Activated CD8-positive, alpha-beta T cell treated with anti-CD3 and anti-CD28 coated beads for 36 hours (primary cell): ENCODE data around the gene TEX48. TPM values are rescaled to one million over a fixed set of nuclear protein-coding genes. Genes with fewer than 3 reads are reported as not detected.

Source experiments
- ATAC-seq: fragments of 200-7000 bp; cut with Tn5 transposase; one replicate; pipeline ENCODE4 v1.10.0; 2021; ENCODE audit warnings: mild to moderate bottlenecking, moderate library complexity
- CTCF ChIA-PET: fragments of 350-600 bp; sonication (Branson Sonifier 250); formaldehyde crosslinking; loops from one replicate; lab custom pipeline; 2021; ENCODE audit warnings: antibody characterized with exemption; lab: Charles Lee
- POLR2A ChIA-PET: fragments of 350-600 bp; sonication (Branson Sonifier 250); formaldehyde crosslinking; loops from one replicate; lab custom pipeline; 2021; ENCODE audit warnings: antibody characterized with exemption; lab: Charles Lee
- DNase-seq: peaks from one replicate; pipeline ENCODE4 v3.0.0-alpha.2; 2020
- H3K27ac Mint-ChIP-seq: one replicate; pipeline ENCODE4 v1.8.0; 2021; ENCODE audit warnings: mild to moderate bottlenecking, mixed read lengths
- H3K27me3 Mint-ChIP-seq: one replicate; pipeline ENCODE4 v1.8.0; 2021; ENCODE audit warnings: mixed read lengths
- H3K36me3 Mint-ChIP-seq: one replicate; pipeline ENCODE4 v1.8.0; 2021; ENCODE audit warnings: low read depth, mixed read lengths
- H3K4me1 Mint-ChIP-seq: one replicate; pipeline ENCODE4 v1.8.0; 2021; ENCODE audit warnings: low read depth, mixed read lengths
- H3K4me3 Mint-ChIP-seq: one replicate; pipeline ENCODE4 v1.8.0; 2021; ENCODE audit warnings: mild to moderate bottlenecking, moderate library complexity, mixed read lengths
- H3K9me3 Mint-ChIP-seq: one replicate; pipeline ENCODE4 v1.8.0; 2021; ENCODE audit warnings: mixed read lengths
- CTCF ChIP-seq: fragments of 200-600 bp; IDR thresholded peaks from one replicate; pipeline ENCODE4 v1.8.0; 2022; ENCODE audit warnings: antibody characterized with exemption, mild to moderate bottlenecking
- intact Hi-C: fragments of 100-400 bp; cut with micrococcal nuclease; formaldehyde crosslinking; loops from one replicate; pipeline ENCODE4 v1.10.0; 2022
- total RNA-seq, 2 experiments: library from RNA; stranded (reverse); gene quantifications; one replicate each; pipeline ENCODE4 v1.2.3, GENCODE V29; 2021

Gene TEX48
- total RNA-seq, 2 experiments from 2014 or later: 0.65 TPM; not detected in 1

- ATAC-seq (no peak), DNase-seq (no peak)
- TF ChIP-seq CTCF: no peak
- intact Hi-C loops: no loop called here
- POLR2A ChIA-PET: interaction anchor here (1.2 kb wide), 1 partner anchor 13 kb away, joined by 5 read pairs; no protein-coding TSS in a partner anchor
- H3K27me3 Mint-ChIP-seq: peaks cover 2% of the 10 kb centered on the region
- peaks cover 13% of the 10 kb centered on the region for H3K4me1 Mint-ChIP-seq
- CTCF ChIA-PET: interaction anchor here (1.5 to 4.1 kb wide), 2 partner anchors 13 to 263 kb away, joined by 7 to 27 read pairs; partner anchors contain the start of gene TEX48
- no peak overlapping the region for H3K27ac Mint-ChIP-seq
- H3K36me3 Mint-ChIP-seq: no peaks in the 10 kb centered on the region
- no peak overlapping the region for H3K4me3 Mint-ChIP-seq
- no peaks in the 10 kb centered on the region for H3K9me3 Mint-ChIP-seq
These were observed 13.8 kb downstream of the TEX48 start for GRCh38 chr9:114668146-114668545.

DNA sequence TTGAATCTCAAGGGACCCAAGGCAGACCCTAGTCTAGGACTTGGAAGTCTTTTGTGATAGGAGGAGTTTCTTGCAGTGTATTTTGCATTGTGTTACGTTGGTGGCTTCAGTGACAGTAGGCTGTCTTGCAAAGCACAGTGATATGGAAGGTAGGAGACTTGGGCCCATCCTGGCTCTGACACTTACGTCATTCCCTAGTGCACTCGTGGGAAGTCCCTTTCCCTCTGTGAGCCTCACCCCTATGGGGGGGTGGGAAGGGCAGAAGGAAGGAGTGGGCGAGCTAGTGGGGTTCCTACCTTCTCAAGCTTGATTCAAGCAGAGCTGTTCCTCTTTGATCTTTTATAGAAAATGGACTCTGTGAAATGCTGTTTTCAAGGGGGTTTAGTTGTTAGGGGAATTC lies 15.1 kb downstream of the TEX48 start:
- no peaks in the 10 kb centered on the region for H3K36me3 Mint-ChIP-seq
- peak; percentile 63 for ATAC-seq
- ChIA-PET CTCF (interaction anchor here (0.8 to 3.1 kb wide), 5 partner anchors 13 to 348 kb away, joined by 3 to 15 read pairs (median 8); no protein-coding TSS in a partner anchor), POLR2A (no interaction called here)
- peaks cover 21% of the 10 kb centered on the region for H3K4me1 Mint-ChIP-seq
- intact Hi-C loops: no loop called here
- H3K4me3 Mint-ChIP-seq: no peak overlapping the region
- peaks cover 6% of the 10 kb centered on the region for H3K27me3 Mint-ChIP-seq
- no peaks in the 10 kb centered on the region for H3K9me3 Mint-ChIP-seq
- DNase-seq: peak; percentile 48
- H3K27ac Mint-ChIP-seq: peak overlapping the region; percentile 25
- no peak for TF ChIP-seq CTCF

DNA sequence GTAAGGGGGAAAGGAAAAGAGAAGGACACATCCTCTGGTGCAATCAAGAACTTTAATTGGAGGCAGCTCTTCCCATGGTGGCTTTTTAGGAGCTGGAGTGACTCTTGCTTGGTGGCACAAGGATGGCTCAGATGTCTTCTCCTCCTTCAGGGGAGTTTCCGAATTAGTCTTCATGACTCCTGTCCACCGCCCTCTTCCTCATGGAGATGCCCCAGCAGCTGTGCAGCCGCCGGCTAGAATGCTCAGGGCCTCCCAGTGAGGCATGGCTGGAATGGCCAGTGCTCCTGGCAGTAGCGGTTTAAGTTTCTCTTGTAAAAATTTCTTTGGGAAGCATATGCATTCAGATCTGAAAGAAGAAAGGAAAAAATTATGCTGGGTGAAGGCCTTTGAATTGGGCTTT lies 15.6 kb downstream of the TEX48 start:
- no peak for DNase-seq
- Mint-ChIP-seq H3K4me1 (peaks cover 21% of the 10 kb centered on the region), H3K27ac (peak overlapping the region; percentile 20), H3K36me3 (no peaks in the 10 kb centered on the region), H3K9me3 (no peaks in the 10 kb centered on the region), H3K4me3 (no peak overlapping the region), H3K27me3 (peaks cover 6% of the 10 kb centered on the region)
- POLR2A ChIA-PET: no interaction called here
- intact Hi-C loops: no loop called here
- CTCF ChIA-PET: interaction anchor here (0.8 to 3.3 kb wide), 6 partner anchors 13 to 348 kb away, joined by 3 to 24 read pairs (median 10); partner anchors contain the start of gene TEX48
- TF ChIP-seq CTCF: no peak
- ATAC-seq: no peak

DNA sequence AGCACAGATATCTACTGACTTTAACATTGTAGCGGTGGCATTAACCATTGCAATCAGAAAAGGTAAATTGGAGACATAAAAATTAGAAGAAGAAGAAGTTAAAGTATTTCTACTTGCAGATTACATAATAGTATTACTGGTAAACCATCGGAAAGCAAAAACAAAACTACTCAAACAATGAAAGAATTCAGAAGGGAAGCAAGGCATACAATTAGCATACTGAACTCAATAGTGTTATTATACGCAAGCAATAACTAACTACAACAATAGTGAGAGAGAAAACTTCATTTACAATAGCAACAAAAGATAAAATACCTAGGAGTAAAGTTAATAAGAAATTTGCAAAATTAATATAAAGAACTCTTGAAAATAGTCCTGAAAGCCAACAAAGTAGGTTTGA lies 17.8 kb downstream of the TEX48 start:
- DNase-seq (no peak), ATAC-seq (no peak)
- intact Hi-C loops: no loop called here
- ChIA-PET POLR2A (no interaction called here), CTCF (interaction anchor here (2.2 to 4.2 kb wide), 4 partner anchors 8 to 17 kb away, joined by 7 to 30 read pairs (median 16); partner anchors contain the start of gene TEX48)
- TF ChIP-seq CTCF: no peak
- Mint-ChIP-seq H3K36me3 (no peaks in the 10 kb centered on the region), H3K4me1 (peaks cover 21% of the 10 kb centered on the region), H3K4me3 (no peak overlapping the region), H3K9me3 (no peaks in the 10 kb centered on the region), H3K27me3 (peaks cover 6% of the 10 kb centered on the region), H3K27ac (no peak overlapping the region)

DNA sequence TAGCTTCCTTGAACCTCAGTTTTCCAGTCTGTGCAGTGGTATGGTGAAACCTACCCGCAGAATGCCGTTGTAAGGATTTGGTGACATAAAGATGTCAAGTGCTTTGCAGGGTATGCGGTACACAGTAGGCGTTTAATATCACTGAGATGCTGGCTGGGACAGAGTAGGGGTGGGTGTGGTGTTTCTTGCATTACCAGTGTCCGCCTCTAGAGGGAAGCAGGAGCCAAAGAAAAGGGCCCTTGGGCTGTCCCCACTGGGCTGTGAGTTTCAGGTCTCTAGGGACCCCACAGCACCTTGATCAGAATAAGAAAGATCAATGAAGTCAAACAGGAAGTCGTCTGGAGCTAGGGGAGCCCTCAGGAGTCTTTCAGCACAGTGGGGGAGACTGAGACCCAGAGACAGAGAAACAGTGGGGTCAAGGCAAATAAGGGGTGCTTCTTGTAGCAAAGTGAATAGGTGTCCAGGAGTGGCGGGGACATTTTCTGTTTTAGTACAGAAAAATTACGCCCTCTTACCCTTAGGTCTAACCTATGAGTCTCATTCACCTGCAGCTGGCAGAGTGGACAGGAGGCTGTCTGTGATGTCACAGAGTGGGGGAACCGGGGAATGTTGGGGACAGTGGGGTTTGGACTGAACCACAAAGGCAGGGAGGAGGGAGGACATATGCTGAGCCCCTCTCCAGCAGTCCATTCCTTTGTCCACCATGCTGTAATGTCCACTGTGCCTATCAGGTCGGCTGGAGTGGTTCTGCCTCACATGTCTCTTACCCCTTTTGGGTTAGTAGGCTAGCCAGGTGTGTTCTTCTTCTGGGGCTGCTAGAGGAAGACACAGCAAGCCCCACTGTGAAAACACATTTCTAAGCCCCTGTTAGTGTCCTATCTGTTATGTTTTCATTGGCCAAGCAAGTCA lies 19.7 kb downstream of the TEX48 start:
- peaks cover 6% of the 10 kb centered on the region for H3K27me3 Mint-ChIP-seq

More for the DNA sequence above, 19.7 kb downstream of the TEX48 start:
- H3K27ac Mint-ChIP-seq: no peak overlapping the region
- H3K4me3 Mint-ChIP-seq: no peak overlapping the region
- DNase-seq (peak; percentile 79), ATAC-seq (peak; percentile 97)
- H3K4me1 Mint-ChIP-seq: peaks cover 19% of the 10 kb centered on the region
- ChIA-PET CTCF (interaction anchor here (0.6 to 4.2 kb wide), 26 partner anchors 9 to 387 kb away, joined by 3 to 30 read pairs (median 4); partner anchors contain the start of gene TEX48), POLR2A (interaction anchor here (0.7 to 1.0 kb wide), 2 partner anchors 39 to 52 kb away, joined by 3 read pairs; no protein-coding TSS in a partner anchor)
- TF ChIP-seq CTCF: peak; percentile 94
- intact Hi-C loops: no loop called here
- H3K9me3 Mint-ChIP-seq: no peaks in the 10 kb centered on the region
- H3K36me3 Mint-ChIP-seq: no peaks in the 10 kb centered on the region
